Measurements from ENCODE around the gene PRG2. TPM values are rescaled to one million over a fixed set of nuclear protein-coding genes. Genes with fewer than 3 reads are reported as not detected.

Gene PRG2
- total and polyA plus RNA-seq, 2 donors (not counting 1 experiment from before 2014, with no cell fraction given): 0.07 TPM; not detected in 1

GRCh38 chr11:57438345-57439285 lies 48.2 kb upstream of the PRG2 start:
- Mint-ChIP-seq H3K27ac (no peak overlapping the region), H3K4me3 (no peak overlapping the region), H3K27me3 (peaks cover 6% of the 10 kb centered on the region), H3K4me1 (no peaks in the 10 kb centered on the region), H3K9me3 (ENCODE audit: insufficient read depth) (no peaks in the 10 kb centered on the region)
- no peaks in the 10 kb centered on the region for H4K20me1 ChIP-seq (ENCODE audit: control insufficient read depth, insufficient read depth, low read length, poor library complexity, severe bottlenecking)
- no peak overlapping the region for H2AFZ ChIP-seq (ENCODE audit: insufficient read depth, low read depth, low read length, poor library complexity, severe bottlenecking)
- H3K4me1 ChIP-seq (ENCODE audit: control insufficient read depth in 2 of 2, insufficient read depth in 2 of 2, low read length in 2 of 2): no peaks in the 10 kb centered on the region
- no peaks in the 10 kb centered on the region for H3K9me3 ChIP-seq (ENCODE audit: control extremely low read depth in 1 of 3, control insufficient read depth in 2 of 3, insufficient read depth in 1 of 3, low read length in 2 of 3)
- ChIA-PET CTCF (interaction anchor here (2.2 kb wide), 1 partner anchor 19 kb away, joined by 15 read pairs; no protein-coding TSS in a partner anchor), POLR2A (no interaction called here)
- no peaks in the 10 kb centered on the region for H3K79me2 ChIP-seq (ENCODE audit: control insufficient read depth, insufficient read depth, low read length)
- no peak overlapping the region for H3K4me3 ChIP-seq (ENCODE audit: control extremely low read depth in 1 of 5, extremely low read depth in 1 of 5, insufficient read depth in 1 of 5, low read depth in 2 of 5, low read length in 4 of 5)
- H3K27ac ChIP-seq (ENCODE audit: low read length in 2 of 2): no peak overlapping the region
- TF ChIP-seq, protein P1, sequence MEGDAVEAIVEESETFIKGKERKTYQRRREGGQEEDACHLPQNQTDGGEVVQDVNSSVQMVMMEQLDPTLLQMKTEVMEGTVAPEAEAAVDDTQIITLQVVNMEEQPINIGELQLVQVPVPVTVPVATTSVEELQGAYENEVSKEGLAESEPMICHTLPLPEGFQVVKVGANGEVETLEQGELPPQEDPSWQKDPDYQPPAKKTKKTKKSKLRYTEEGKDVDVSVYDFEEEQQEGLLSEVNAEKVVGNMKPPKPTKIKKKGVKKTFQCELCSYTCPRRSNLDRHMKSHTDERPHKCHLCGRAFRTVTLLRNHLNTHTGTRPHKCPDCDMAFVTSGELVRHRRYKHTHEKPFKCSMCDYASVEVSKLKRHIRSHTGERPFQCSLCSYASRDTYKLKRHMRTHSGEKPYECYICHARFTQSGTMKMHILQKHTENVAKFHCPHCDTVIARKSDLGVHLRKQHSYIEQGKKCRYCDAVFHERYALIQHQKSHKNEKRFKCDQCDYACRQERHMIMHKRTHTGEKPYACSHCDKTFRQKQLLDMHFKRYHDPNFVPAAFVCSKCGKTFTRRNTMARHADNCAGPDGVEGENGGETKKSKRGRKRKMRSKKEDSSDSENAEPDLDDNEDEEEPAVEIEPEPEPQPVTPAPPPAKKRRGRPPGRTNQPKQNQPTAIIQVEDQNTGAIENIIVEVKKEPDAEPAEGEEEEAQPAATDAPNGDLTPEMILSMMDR (IDR thresholded peaks at IDR 0.05): no peak
- DNase-seq (no peak), ATAC-seq (ENCODE audit: low read depth) (no peak)
- no peak overlapping the region for H3K9ac ChIP-seq (ENCODE audit: low read length)
- intact Hi-C loops (cut with micrococcal nuclease): no loop called here
- H3K27me3 ChIP-seq (replicated peaks in 1 of 4; ENCODE audit: control extremely low read depth in 1 of 4, control insufficient read depth in 3 of 4, insufficient read depth in 4 of 4, low read length in 3 of 4): no peaks in the 10 kb centered on the region
- H3K4me2 ChIP-seq (replicated peaks; ENCODE audit: low read depth, low read length, poor library complexity, severe bottlenecking): no peak overlapping the region
- 93% methylated on average over 12 of the region's 12 CpGs for WGBS (ENCODE audit: insufficient coverage)
- no peaks in the 10 kb centered on the region for H3K36me3 ChIP-seq (replicated peaks in 1 of 2; ENCODE audit: control extremely low read depth in 1 of 2, control insufficient read depth in 1 of 2, extremely low read depth in 1 of 2, insufficient read depth in 2 of 2, low read length in 1 of 2)

DNA sequence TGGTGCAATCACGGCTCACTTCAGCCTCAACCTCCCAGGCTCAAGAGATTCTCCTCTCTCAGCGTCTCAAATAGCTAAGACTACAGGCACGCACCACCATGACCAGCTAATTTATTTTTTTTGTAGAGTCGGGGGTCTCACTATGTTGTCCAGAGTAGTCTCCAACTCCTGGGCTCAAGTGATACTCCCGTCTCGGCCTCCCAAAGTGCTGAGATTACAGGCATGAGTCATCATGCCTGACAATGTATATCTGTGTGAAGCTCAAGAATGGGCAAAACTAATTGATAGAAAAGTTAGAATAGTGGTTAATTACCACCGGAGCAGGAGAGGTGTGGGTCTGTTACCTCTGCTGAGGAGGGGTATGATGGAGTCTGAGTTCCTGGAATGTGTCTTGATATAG lies 45.6 kb upstream of the PRG2 start:
- H3K27ac ChIP-seq (ENCODE audit: low read length in 2 of 2): no peak overlapping the region
- no peaks in the 10 kb centered on the region for H3K9me3 Mint-ChIP-seq (ENCODE audit: insufficient read depth)
- H3K4me3 Mint-ChIP-seq: no peak overlapping the region
- H3K4me3 ChIP-seq (ENCODE audit: control extremely low read depth in 1 of 5, extremely low read depth in 1 of 5, insufficient read depth in 1 of 5, low read depth in 2 of 5, low read length in 4 of 5): no peak overlapping the region
- ChIA-PET POLR2A (no interaction called here), CTCF (interaction anchor here (1.0 to 1.9 kb wide), 3 partner anchors 8 to 91 kb away, joined by 3 to 6 read pairs (median 6); no protein-coding TSS in a partner anchor)
- TF ChIP-seq EZH2 (IDR thresholded peaks at IDR 0.05; ENCODE audit: borderline replicate concordance, insufficient read depth, low read depth, low read length, poor library complexity, severe bottlenecking): no peak
- TF ChIP-seq, protein P1 (IDR thresholded peaks at IDR 0.05): no peak
- H4K20me1 ChIP-seq (ENCODE audit: control insufficient read depth, insufficient read depth, low read length, poor library complexity, severe bottlenecking): no peaks in the 10 kb centered on the region
- H3K4me1 ChIP-seq (ENCODE audit: control insufficient read depth in 2 of 2, insufficient read depth in 2 of 2, low read length in 2 of 2): no peaks in the 10 kb centered on the region
- H3K4me1 Mint-ChIP-seq: no peaks in the 10 kb centered on the region
- H3K79me2 ChIP-seq (ENCODE audit: control insufficient read depth, insufficient read depth, low read length): no peaks in the 10 kb centered on the region
- DNase-seq: no peak
- no peaks in the 10 kb centered on the region for H3K9me3 ChIP-seq (ENCODE audit: control extremely low read depth in 1 of 3, control insufficient read depth in 2 of 3, insufficient read depth in 1 of 3, low read length in 2 of 3)
- 97% methylated on average over 5 of the region's 7 CpGs for WGBS (ENCODE audit: insufficient coverage)
- H3K4me2 ChIP-seq (replicated peaks; ENCODE audit: low read depth, low read length, poor library complexity, severe bottlenecking): no peak overlapping the region
- no peaks in the 10 kb centered on the region for H3K27me3 ChIP-seq (replicated peaks in 1 of 4; ENCODE audit: control extremely low read depth in 1 of 4, control insufficient read depth in 3 of 4, insufficient read depth in 4 of 4, low read length in 3 of 4)
- intact Hi-C loops (cut with micrococcal nuclease): no loop called here
- no peak for ATAC-seq (ENCODE audit: low read depth)
- H3K9ac ChIP-seq (ENCODE audit: low read length): no peak overlapping the region
- H3K36me3 ChIP-seq (replicated peaks in 1 of 2; ENCODE audit: control extremely low read depth in 1 of 2, control insufficient read depth in 1 of 2, extremely low read depth in 1 of 2, insufficient read depth in 2 of 2, low read length in 1 of 2): no peaks in the 10 kb centered on the region
- H3K27me3 Mint-ChIP-seq: peaks cover 6% of the 10 kb centered on the region
- H3K27ac Mint-ChIP-seq: no peak overlapping the region
- no peak overlapping the region for H2AFZ ChIP-seq (ENCODE audit: insufficient read depth, low read depth, low read length, poor library complexity, severe bottlenecking)

Measured in B cell (primary cell).